Measurements from ENCODE around the gene RALGDS. TPM values are rescaled to one million over a fixed set of nuclear protein-coding genes. Genes with fewer than 3 reads are reported as not detected.

Gene RALGDS
- polyA plus RNA-seq, 1 donor from 2014 or later: 16.9 TPM

DNA sequence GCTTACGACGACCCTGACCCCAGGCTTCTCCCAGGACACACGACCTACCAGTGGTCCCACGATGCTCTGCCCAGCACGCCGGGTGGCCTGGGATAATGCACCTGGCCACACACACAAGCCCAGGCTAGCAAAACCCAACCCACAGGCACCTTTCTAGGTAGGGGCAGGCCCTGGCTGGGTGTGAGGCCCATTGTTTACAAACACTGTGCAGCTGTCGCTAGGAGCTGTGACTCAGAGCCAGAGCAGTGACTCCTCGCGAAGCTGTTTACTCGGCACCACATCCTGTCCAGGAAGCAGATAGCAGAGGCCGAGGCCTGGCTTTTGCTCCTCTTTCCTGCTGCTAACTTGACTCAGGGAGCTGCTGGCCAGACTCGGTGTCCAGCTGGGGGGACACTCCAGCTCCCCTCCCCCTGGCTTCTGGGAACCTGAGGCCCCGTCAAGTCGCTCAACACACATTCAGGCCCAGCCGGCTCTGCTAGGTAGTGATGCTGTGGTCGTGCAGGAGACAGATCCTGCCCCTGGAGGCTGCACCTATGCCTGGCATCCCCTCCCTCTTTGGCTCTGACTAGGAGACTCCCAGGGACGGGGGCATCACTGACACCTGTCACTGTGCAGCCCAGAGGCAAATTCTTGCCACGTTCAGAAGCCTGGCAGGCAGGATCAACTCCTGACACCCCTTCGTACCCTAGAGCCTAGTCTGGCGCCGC is 12.8 kb upstream of the RALGDS start:
- Mint-ChIP-seq H3K4me3 (peak overlapping the region; percentile 61 to 85 (median 84)), H3K27me3 (no peaks in the 10 kb centered on the region), H3K4me1 (peaks cover 31 to 40% (median 39%) of the 10 kb centered on the region in 3 donors), H3K9me3 (no peaks in the 10 kb centered on the region), H3K36me3 (peaks cover 1% of the 10 kb centered on the region), H3K27ac (peak overlapping the region; percentile 99 to 100 (median 100))

GRCh38 chr9:133132174-133132573 is 11.1 kb upstream of the RALGDS start:
- Mint-ChIP-seq H3K4me3 (peak overlapping the region in 2 of 4 donors; percentile 28 to 90), H3K9me3 (no peaks in the 10 kb centered on the region), H3K27ac (peak overlapping the region; percentile 99 to 100 (median 100)), H3K4me1 (peaks cover 31 to 43% (median 40%) of the 10 kb centered on the region in 3 donors), H3K36me3 (peaks cover 1% of the 10 kb centered on the region), H3K27me3 (no peaks in the 10 kb centered on the region)

DNA sequence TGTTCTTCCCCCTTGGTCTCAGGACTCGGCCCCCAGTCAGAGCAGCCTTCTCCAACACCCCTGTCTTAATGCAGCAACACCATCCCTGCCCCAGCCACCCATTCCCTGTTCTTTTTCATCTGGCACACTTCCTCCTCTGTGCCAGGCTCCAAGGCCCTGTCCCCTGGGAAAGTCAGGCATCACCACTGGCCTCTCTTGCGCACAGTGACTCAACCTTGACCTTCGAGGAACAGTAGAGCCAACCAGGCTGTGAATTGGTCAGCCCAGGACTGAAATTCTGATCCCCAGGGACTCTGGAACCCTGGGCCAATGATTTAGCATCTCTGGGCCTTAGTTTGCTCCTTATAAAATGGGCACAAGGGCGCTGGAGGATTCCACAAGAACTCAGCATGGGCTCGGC is 10.5 kb upstream of the RALGDS start:
- Mint-ChIP-seq H3K4me1 (peaks cover 31 to 48% (median 41%) of the 10 kb centered on the region in 3 donors), H3K27me3 (no peaks in the 10 kb centered on the region), H3K27ac (peak overlapping the region; percentile 99 to 100 (median 100))

DNA sequence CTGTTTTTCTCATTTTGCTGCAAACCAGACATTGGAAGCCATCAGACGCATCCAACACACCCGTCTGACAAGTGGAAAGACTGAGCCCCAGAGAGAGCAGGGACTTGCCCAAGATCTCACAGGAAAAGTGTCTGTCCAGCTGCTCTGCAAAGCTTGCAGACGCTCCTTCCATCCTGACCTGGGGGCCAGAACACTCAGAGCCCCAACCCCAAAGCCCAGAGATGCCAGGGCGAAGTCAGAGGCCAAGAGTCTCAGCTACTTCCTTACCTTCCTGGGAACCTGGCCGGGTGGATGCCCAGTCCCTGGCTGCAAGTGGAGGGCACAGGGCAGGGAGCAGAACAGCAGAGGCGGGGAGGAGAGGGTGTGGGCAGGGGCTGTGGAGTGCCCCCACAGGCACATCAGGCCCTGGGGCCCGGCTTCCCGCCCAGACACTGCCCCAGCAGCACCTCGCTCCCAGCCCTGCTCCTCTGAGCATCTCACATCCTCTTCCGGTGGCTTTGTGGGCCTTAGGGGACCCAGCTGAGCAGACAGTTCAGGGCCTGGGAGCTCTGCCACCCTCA is 9.7 kb upstream of the RALGDS start:
- Mint-ChIP-seq H3K4me1 (peaks cover 36 to 51% (median 45%) of the 10 kb centered on the region in 3 donors), H3K27me3 (no peaks in the 10 kb centered on the region), H3K36me3 (peaks cover 1% of the 10 kb centered on the region), H3K27ac (peak overlapping the region; percentile 92 to 100 (median 99)), H3K4me3 (peak overlapping the region; percentile 60 to 91 (median 86)), H3K9me3 (no peaks in the 10 kb centered on the region)

More for the DNA sequence above, 10.5 kb upstream of the RALGDS start:
- H3K4me3 Mint-ChIP-seq: peak overlapping the region in 3 of 4 donors; percentile 87 to 90 (median 90)
- peaks cover 1% of the 10 kb centered on the region for H3K36me3 Mint-ChIP-seq
- no peaks in the 10 kb centered on the region for H3K9me3 Mint-ChIP-seq

- Mint-ChIP-seq H3K9me3 (no peaks in the 10 kb centered on the region), H3K27ac (peak overlapping the region in 2 of 3 donors; percentile 97 to 100), H3K4me1 (peaks cover 39 to 52% (median 45%) of the 10 kb centered on the region in 3 donors), H3K36me3 (peaks cover 1% of the 10 kb centered on the region), H3K27me3 (no peaks in the 10 kb centered on the region), H3K4me3 (peak overlapping the region in 3 of 4 donors; percentile 37 to 78 (median 61))
Observed at GRCh38 chr9:133129001-133129795, 8.2 kb upstream of the RALGDS start.

GRCh38 chr9:133128152-133128551 is 7.1 kb upstream of the RALGDS start:
- Mint-ChIP-seq H3K4me1 (peaks cover 33 to 49% (median 41%) of the 10 kb centered on the region in 3 donors), H3K4me3 (peak overlapping the region in 1 of 4 donors; percentile 25), H3K27me3 (no peaks in the 10 kb centered on the region), H3K27ac (peak overlapping the region in 2 of 3 donors; percentile 93 to 97), H3K36me3 (peaks cover 1% of the 10 kb centered on the region), H3K9me3 (no peaks in the 10 kb centered on the region)

- H3K27ac Mint-ChIP-seq: peak overlapping the region in 2 of 3 donors; percentile 93 to 97
- no peaks in the 10 kb centered on the region for H3K9me3 Mint-ChIP-seq
- H3K36me3 Mint-ChIP-seq: peaks cover 1% of the 10 kb centered on the region
- no peaks in the 10 kb centered on the region for H3K27me3 Mint-ChIP-seq
- H3K4me1 Mint-ChIP-seq: peaks cover 34 to 50% (median 37%) of the 10 kb centered on the region in 3 donors
- peak overlapping the region in 2 of 4 donors; percentile 25 to 47 for H3K4me3 Mint-ChIP-seq
Observed at GRCh38 chr9:133127340-133127981, 6.4 kb upstream of the RALGDS start.

GRCh38 chr9:133126697-133127339 is 5.8 kb upstream of the RALGDS start:
- H3K4me3 Mint-ChIP-seq: peak overlapping the region; percentile 0 to 91 (median 76)
- peaks cover 33 to 48% (median 36%) of the 10 kb centered on the region in 3 donors for H3K4me1 Mint-ChIP-seq
- no peaks in the 10 kb centered on the region for H3K27me3 Mint-ChIP-seq
- peak overlapping the region; percentile 88 to 97 (median 97) for H3K27ac Mint-ChIP-seq
- peaks cover 1% of the 10 kb centered on the region for H3K36me3 Mint-ChIP-seq
- H3K9me3 Mint-ChIP-seq: no peaks in the 10 kb centered on the region

GRCh38 chr9:133125941-133126696 is 5.1 kb upstream of the RALGDS start:
- Mint-ChIP-seq H3K27ac (peak overlapping the region; percentile 88 to 97 (median 97)), H3K9me3 (no peaks in the 10 kb centered on the region), H3K27me3 (no peaks in the 10 kb centered on the region), H3K4me3 (peak overlapping the region; percentile 0 to 91 (median 82)), H3K36me3 (peaks cover 1% of the 10 kb centered on the region), H3K4me1 (peaks cover 32 to 45% (median 33%) of the 10 kb centered on the region in 3 donors)

- Mint-ChIP-seq H3K4me1 (peaks cover 26 to 40% (median 28%) of the 10 kb centered on the region in 3 donors), H3K27me3 (no peaks in the 10 kb centered on the region), H3K4me3 (peak overlapping the region in 3 of 4 donors; percentile 0 to 65 (median 63)), H3K27ac (peak overlapping the region in 2 of 3 donors; percentile 83 to 97), H3K9me3 (no peaks in the 10 kb centered on the region), H3K36me3 (no peaks in the 10 kb centered on the region)
Observed at GRCh38 chr9:133124907-133125275, 3.9 kb upstream of the RALGDS start.

GRCh38 chr9:133124123-133124906 is 3.3 kb upstream of the RALGDS start:
- peak overlapping the region; percentile 40 to 99 (median 97) for H3K27ac Mint-ChIP-seq
- H3K9me3 Mint-ChIP-seq: no peaks in the 10 kb centered on the region
- peaks cover 26 to 43% (median 28%) of the 10 kb centered on the region in 3 donors for H3K4me1 Mint-ChIP-seq

GRCh38 chr9:133122935-133123611 is 2.0 kb upstream of the RALGDS start:
- Mint-ChIP-seq H3K27me3 (no peaks in the 10 kb centered on the region), H3K9me3 (no peaks in the 10 kb centered on the region), H3K4me3 (peak overlapping the region in 1 of 4 donors; percentile 89), H3K27ac (peak overlapping the region; percentile 97 to 99 (median 99)), H3K36me3 (no peaks in the 10 kb centered on the region), H3K4me1 (peaks cover 32 to 43% (median 36%) of the 10 kb centered on the region in 3 donors)

More at GRCh38 chr9:133124123-133124906, 3.3 kb upstream of the RALGDS start:
- no peaks in the 10 kb centered on the region for H3K27me3 Mint-ChIP-seq
- H3K36me3 Mint-ChIP-seq: no peaks in the 10 kb centered on the region
- H3K4me3 Mint-ChIP-seq: peak overlapping the region in 3 of 4 donors; percentile 0 to 65 (median 51)

Data from IgD-negative memory B cell (primary cell).